GM12872 (cell line): Measurements from ENCODE around the gene CBLN1.

Experiments
- TF ChIP-seq, protein P1 (sequence below): IDR thresholded peaks from 3 replicates; pipeline ENCODE4 v1.5.1; 2011; ENCODE audit warnings: low read depth, mild to moderate bottlenecking, low read length, moderate library complexity; ENCODE audit not compliant: insufficient read depth

Gene CBLN1

DNA sequence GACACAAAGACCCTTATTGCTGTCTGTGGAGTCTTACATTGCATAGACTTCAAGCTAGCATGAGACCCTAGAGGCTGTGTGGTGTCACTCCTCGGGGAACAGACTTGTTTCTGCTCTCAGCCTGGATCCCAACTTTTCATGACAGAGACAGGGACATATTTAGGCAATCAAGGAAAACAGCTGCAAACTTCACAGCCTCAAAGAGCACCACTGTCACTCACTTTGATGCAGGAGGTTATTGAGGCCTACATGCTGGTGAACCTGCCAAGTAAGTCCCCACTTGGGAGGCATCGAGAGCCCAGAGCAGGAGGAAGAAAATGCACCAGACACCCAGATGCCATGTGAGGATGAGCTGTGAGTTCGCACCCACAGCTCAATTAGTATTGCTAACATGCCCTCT, 10.3 kb downstream of the CBLN1 start:
- TF ChIP-seq, protein P1, sequence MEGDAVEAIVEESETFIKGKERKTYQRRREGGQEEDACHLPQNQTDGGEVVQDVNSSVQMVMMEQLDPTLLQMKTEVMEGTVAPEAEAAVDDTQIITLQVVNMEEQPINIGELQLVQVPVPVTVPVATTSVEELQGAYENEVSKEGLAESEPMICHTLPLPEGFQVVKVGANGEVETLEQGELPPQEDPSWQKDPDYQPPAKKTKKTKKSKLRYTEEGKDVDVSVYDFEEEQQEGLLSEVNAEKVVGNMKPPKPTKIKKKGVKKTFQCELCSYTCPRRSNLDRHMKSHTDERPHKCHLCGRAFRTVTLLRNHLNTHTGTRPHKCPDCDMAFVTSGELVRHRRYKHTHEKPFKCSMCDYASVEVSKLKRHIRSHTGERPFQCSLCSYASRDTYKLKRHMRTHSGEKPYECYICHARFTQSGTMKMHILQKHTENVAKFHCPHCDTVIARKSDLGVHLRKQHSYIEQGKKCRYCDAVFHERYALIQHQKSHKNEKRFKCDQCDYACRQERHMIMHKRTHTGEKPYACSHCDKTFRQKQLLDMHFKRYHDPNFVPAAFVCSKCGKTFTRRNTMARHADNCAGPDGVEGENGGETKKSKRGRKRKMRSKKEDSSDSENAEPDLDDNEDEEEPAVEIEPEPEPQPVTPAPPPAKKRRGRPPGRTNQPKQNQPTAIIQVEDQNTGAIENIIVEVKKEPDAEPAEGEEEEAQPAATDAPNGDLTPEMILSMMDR = no peak

DNA sequence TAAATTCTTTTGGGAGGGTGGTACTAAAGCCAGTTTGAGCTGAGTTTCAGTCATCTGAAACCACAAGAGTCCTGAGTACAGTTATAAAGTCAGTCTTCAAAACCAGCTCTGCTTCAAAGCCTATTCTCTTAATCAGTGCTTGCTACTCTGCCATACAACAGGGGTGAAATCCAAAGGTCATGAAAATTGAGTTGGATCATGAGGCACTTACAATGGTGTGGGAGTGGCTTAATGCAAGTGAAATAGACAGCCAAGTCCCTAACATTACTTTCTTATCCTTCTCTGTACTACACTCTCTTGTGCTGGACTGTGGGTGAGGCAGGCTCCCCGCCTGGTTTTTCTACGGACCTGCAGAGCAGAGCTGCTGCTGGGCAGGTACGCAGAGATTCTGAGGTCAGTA, 12.4 kb downstream of the CBLN1 start:
- TF ChIP-seq, protein P1 = no peak

DNA sequence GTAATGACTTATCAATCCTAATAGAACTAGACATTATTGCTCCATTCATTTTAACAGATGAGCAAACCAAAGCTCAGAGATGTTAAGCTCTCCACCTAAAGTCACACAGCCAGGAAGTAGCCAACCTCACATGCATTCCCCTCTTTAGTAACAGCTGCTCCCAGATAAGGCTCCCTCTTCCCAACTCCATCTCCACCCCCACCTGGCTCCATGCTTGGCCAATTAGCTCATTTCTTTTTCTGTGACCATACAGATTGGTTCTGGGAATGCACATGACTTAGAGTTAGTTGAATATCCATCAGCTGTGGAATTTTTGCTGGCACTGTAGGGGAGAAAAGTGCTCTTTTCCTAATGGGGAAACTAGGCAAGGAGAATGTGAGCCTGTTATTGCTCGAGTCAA, 13.0 kb downstream of the CBLN1 start:
- TF ChIP-seq, protein P1 = no peak

DNA sequence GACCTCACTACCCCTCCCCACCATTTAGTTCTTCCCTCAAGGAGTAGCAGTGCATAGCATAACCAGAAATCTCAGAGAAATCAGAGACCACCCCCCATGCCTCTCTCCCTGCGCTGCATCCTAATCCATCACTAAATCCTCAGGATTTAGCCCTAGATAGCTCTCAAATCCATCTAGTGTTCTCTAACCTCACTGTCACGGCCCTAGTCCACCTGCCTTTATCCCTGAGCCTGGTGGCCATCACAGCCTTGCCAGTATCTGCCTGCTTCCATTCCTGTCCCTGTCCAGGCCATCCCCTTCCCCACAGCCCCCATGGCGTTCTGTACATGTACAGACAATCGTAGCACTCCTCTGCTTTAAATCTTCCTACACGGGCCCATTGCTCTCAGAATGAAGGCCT, 19.1 kb downstream of the CBLN1 start:
- TF ChIP-seq, protein P1 = no peak

DNA sequence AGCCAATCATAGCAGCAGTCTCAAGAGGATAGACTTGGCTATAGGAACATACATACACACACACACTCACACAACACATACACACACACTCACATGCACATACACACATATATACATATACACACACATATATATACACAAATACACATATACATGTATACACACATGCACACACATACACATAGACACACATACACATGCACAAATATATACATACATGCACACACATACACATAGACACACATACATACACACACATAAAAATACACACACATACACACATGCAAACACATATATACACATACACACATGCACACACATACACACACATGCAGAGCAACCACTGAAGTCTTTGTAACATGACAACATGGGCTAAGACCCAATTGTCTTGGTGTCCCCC, 19.7 kb downstream of the CBLN1 start:
- TF ChIP-seq, protein P1 = no peak

DNA sequence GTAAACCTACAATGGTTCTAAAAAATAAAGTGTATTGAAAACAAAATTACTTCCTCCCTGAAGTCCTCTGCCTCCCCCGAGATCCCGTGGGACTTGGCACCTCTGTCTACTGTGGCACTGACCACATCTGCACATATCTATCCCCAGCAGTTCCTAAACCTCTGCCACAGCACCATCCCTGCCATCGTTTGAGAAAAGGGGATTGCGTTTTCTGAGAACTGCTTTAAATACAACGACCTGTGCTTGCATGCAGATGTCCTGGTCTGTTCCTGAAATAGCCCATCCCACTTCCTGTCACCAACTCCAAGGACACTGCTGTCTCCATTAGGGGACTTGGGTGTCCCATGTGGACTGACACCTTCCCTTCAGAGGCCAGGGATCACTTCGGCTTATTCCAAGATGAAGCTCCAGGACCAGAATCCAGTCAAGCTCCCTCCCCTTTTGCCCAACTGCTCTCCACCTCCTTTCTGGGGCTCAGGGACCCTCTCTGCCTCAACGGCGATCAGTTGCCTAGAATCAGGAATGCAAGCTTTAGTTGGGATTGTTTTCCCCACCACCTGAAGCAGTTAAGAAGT, 20.6 kb downstream of the CBLN1 start:
- TF ChIP-seq, protein P1 = no peak

DNA sequence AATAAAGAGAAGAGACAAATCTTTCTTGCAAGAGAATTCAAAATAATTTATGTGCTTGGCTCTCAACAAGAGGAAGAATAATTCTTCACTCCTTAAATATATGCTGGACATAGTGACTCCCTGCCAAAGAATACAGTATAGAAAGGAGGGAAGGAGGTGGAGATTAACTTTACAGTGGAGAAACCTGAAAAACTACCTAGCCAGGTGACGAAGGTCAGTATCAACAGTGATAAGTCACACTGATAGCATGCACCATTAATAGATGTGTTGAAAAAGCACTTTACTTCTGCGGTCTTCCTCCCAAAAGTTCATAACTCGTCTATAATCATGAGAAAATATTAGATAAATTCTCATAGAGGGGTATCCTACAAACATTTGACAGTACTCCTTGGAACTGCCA, 21.4 kb downstream of the CBLN1 start:
- TF ChIP-seq, protein P1 = no peak
